Measurements from ENCODE around the gene OR2T35. TPM values are rescaled to one million over a fixed set of nuclear protein-coding genes. Genes with fewer than 3 reads are reported as not detected.
"Not testable (repeated sequence)": the region's sequence is repeated elsewhere in the genome, so short reads cannot be mapped to it uniquely, and the experiment has no call there.

OR2T35 gene, protein sequence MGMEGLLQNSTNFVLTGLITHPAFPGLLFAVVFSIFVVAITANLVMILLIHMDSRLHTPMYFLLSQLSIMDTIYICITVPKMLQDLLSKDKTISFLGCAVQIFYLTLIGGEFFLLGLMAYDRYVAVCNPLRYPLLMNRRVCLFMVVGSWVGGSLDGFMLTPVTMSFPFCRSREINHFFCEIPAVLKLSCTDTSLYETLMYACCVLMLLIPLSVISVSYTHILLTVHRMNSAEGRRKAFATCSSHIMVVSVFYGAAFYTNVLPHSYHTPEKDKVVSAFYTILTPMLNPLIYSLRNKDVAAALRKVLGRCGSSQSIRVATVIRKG
- total RNA-seq, result not detected in 2 replicates

DNA sequence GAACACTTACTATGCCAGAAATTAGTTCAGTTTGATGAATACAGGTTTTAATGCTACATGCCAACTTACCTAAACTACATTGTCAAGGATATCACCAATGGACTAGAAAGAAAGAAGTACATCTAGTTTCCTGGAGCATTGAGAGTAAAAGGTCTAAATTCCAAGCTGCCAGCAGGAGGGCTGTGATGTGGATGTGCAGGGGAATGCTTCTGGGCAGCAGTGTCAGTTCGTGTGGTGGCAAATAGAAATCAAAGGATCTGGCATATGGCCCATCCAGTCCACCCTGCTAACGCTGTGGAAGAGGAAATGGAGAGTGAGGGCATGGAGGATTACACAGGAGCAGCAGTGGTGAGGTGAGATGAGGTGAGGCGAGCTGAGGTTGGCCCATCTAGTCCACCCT lies at the start of gene OR2T35:
TSS of gene OR2T35 (minus strand) at position 101 of the 400 bp plus-strand sequence. CDS start 6,020 bp downstream, outside the sequence.
- not testable (repeated sequence) for DNase-seq (ENCODE audit: extremely low read depth, low read depth, low spot score)

DNA sequence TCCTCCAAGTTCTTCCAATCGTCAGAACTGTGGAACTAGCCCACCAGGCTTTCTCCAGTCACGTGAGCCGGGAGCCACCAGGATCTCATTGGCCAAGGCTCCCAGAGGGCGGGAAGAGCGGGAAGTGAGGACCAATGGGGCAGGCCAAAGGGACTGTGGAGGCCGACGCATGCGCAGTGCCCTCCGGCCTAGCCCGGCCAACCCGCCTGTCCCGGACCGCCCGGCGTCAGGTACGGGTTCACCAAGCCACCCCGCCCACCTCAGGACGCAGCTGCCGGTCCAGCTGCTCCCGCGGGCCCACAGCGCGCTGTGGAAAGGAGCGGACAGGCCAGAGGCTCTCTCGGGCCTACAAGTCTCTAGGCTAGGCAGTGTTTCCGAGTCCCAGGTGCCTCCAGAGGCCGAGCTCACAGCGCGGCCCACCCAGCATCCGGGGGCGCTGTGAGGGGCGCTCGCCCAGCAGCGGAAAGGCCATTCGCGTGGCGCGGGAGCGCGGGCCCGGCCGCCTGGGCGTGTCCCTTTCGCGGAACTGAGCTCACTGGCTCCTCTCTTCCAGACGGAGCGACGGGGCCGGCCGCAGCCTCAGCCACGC lies 46.6 kb upstream of the OR2T35 start:
- no peak for DNase-seq (ENCODE audit: extremely low read depth, low read depth, low spot score)

DNA sequence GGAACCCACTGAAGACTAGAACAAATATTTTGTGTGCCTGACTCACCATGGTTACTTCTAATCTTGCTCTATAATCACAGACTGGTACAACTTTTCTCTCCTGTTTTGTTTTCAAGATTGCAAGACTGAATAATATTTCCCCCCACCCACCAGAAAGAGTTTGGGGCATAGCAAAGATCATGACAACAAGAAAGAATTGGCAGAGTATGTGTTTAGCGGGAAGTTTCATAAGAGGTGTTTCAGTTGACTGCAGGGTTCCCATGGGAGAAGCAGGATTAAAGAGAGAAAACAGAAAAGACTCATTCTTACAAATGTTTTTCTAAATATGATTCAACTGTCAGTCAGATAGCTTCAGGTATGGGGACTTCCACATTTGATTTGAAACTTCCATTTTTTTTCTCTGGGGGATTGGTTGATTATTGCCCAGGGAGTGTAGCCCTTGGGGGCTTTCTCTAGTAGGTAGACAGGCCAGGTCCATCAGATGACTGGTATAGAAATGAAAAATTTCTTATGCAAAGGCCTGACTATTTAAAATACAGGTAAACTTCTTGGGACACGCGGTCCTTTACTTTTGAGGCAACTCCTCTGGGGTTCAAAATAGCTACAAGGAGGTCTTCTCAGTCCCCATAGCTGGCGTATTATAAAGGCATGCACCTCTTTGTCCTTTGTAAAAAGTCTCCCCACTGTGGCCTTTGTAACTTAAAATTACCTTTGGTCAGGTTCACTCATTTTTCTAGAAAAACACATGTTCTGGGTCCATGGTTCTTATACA lies 43.6 kb upstream of the OR2T35 start:
- no peak for DNase-seq (ENCODE audit: extremely low read depth, low read depth, low spot score)

DNA sequence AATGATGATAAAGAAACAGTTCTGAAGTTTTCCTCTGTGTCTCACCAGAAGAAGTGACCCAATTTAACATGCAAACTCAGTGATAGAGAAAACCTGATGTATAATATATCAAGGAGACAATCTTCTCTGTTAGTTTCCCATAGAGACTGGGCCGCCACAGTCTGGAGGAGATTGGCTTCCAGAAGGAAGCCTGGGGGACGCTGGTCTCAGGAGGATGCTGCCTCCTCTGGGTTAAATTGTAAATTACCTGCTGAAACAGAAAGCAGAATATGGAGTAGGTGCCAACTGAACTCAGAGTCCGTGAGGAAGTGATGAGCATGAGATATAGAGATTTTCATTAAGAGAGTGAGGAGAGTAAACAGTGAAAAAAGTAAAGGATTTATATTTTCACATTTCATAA lies 41.7 kb upstream of the OR2T35 start:
- DNase-seq (ENCODE audit: extremely low read depth, low read depth, low spot score), result no peak

DNA sequence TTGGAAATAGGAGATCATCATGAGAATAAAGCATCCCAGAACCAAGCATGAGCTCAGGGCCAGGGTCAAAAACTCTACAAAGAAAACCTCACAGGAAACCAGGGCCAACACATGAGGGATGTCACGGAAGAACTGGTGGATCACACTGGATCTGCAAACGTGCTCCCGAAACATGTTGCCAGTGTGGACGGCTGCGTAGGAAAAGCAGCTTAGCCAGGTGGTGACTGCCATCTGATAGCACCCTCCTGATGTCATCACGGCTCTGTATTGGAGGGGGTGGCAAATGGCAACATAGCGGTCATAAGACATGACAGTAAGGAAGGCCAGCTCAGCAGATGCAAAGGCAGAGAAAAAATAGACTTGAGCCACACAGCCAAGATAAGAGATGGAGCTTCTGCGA lies 36.6 kb upstream of the OR2T35 start:
- DNase-seq (ENCODE audit: extremely low read depth, low read depth, low spot score), result no peak

DNA sequence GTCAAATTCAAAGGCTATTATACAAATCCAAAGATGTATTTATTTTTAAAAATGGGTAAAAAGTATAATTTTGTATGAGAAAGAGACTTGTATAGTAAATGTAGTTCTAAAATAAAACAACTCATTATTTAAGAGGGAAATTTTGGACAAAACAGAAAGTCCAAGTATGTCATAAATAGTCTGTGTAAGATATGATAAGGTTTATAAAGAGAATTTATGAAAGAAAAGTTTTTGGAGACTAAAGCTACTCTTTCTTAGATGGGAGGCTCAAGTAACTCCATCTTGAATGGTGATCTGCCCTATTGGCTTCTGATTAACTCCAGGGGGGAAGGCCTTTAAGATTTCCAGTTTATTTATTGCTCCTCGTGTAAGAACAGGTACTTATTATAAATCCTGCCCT lies 24.9 kb upstream of the OR2T35 start:
- DNase-seq (ENCODE audit: extremely low read depth, low read depth, low spot score), result no peak

DNA sequence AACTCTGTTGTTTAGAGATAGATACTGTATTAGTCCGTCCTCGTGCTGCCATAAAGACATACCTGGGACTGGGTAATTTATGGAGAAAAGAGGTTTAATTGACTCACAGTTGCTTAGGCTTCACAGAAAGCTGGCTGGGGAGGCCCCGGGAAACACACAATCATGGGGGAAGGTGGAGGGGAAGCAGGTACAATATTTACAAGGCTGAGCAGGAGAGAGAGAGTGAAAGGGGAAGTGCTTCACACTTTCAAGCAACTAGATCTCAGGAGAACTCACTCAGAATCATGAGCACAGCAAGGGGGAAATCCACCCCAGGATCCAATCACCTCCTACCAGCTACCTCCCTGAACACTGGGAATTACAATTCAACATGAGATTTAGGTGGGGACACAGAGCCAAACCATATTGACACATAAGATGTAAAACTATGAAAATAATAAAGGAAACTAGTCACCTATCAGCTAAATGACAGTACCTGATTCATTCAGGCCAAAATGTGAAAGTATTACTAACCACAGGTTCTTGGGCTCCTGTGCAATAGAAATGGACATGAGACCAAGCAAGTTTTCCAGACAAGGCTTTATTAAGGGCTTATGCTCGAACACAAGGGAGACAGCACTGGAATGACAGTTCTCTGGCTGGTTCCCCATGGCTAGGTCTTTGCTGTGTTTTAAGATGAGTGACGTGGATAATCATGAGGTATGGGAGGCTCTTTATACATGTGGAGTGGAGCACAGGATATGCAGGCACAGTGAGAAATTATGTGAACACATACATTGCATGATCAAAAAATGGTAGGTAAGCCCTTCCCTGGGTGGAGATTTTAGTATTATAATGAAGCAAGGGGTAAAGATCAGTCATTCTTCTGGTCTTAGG lies 18.6 kb upstream of the OR2T35 start:
- not testable (repeated sequence) for DNase-seq (ENCODE audit: extremely low read depth, low read depth, low spot score)

DNA sequence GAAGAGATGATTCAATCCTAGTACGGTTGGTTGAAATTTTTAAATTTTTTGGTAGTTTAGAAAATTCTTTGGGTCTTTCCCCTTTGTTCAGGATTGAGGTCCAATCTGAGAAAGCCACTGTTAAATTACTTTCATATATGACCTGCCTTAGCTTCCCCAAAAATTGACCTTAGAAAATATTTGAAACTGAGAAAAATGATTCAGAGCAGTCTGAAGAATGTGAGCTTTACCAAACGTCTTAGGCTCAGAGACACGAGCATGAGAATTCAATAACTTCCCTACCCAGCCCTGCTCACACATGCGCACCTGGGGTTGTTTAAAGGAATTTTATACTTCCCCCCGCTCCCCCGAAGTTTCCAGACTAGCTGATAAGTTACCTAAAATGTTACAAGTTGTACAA lies 11.7 kb upstream of the OR2T35 start:
- DNase-seq (ENCODE audit: extremely low read depth, low read depth, low spot score), result not testable (repeated sequence)

DNA sequence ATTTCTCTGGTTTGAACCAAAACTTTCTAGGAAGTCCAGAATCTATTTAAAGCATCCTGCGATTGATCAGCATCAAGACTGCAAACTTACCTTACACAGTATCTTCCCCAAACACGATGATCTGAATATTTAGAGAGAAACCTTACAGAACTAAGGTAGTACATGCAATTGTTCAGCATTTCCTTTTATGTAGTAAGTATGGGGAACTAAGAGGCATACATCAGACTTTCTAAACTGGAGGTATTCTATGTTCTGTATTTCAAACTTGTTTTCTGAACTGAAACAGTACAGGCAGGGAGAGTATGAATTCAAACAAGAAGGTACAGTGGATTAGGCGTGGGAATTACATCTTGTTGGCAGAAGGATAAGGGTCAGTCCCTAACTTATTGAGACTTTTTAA lies 10.3 kb upstream of the OR2T35 start, which contains the start of gene OR2T27:
TSS of gene OR2T27 (minus strand) at position 175 of the 400 bp plus-strand sequence. CDS start 4,644 bp downstream, outside the sequence.
- not testable (repeated sequence) for DNase-seq (ENCODE audit: extremely low read depth, low read depth, low spot score)

DNA sequence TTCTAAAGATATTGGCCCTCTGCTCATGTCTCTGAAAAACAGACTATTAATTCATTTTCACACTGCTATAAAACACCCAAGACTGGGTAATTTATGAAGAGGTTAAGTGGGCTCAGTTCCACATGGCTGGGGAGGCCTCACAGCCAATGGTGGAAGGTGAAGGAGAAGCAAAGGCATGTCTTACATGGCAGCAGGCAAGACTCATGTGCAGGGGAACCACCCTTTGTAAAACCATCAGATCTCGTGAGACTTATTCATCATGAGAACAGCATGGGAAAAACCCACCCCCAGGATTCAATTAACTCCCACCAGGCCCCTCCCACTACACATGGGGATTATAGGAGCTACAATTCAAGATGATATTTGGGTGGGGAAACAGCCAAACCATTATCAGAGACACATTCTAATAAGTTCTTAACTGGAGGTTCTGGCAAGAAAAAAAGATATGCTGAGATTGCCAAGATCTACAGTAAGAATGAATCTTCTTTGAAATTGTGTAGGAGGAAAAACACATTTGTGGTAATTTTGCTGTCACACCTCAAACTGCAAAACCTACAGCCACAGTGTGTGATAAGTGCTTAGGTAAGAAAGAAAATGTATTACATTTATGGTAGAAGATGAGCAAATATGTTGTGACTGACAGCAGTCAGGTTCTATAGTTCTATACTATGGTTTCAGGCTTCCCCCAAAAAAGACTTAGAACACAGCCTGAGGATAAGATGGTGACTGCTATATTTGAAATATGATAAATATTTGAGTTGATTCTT lies 3.9 kb upstream of the OR2T35 start:
- DNase-seq (ENCODE audit: extremely low read depth, low read depth, low spot score), result not testable (repeated sequence)

DNA sequence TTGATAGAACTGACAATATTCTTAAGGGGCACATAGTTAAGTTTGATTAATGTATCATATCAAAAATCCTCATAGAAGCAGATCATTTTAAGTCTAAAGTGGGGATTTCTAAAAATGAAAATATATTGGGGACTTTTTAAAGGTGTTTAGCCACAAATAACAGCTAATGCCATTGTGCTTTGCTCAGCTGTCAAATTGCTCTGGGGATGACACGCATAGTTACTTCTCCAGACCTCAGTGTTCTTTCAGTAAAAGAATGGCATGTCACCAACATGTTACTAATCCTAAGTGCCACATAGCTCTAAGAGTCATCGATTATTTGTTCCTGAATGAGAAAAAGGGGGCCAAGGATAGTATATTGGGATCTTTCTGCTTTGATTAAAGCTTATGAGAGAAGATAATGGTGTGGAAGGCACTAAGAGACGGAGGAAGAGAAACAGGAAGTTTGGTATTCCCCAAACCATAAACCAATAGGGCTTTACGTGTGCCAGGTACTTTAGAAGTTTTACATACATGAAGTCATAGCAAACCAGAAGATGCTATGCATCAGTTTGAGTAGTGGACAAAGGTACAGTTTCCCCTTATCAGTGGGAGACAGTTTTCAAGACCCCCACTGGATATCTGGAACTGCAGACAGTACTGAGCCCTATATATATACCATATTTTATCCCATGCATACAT lies 2.0 kb downstream of the OR2T35 start:
- not testable (repeated sequence) for DNase-seq (ENCODE audit: extremely low read depth, low read depth, low spot score)

DNA sequence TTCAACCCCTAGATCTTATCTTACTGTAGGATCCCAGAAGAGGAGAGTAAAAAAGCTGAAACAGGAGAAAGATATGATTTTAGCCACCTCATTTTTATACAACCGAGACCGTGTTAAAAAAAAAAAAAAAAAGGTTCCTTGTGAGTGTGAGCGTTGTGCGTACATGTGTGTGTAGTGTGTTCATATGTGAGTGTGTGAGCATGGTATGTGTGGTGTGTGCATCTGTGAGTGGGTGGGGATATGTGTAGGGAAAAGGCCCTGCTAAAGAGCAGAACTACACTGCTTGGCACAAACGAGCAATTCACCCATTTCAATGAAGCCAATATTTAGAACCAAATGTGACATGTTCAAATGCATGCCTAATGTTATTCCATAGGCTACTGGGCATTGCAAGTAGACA lies 3.5 kb downstream of the OR2T35 start:
- not testable (repeated sequence) for DNase-seq (ENCODE audit: extremely low read depth, low read depth, low spot score)

DNA sequence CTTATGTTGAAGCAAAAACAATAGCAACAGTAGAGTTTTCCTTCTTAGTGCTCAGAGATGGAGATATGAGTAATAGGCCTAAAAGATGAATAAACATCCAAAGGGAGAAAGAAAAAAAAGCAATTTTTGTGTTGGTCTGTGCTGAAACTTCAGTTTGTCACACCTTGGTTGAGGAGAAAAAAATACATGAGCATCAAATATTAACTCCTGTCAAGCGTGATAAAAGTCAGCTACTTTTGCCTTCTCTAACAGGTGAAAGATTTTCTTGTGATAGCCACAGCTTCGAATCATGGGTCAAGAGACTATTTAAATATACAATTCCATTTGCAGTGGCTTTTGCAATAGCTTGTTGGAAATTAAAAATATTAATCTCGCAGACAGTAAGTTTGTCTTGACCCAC lies 4.2 kb downstream of the OR2T35 start:
- DNase-seq (ENCODE audit: extremely low read depth, low read depth, low spot score), result not testable (repeated sequence)

DNA sequence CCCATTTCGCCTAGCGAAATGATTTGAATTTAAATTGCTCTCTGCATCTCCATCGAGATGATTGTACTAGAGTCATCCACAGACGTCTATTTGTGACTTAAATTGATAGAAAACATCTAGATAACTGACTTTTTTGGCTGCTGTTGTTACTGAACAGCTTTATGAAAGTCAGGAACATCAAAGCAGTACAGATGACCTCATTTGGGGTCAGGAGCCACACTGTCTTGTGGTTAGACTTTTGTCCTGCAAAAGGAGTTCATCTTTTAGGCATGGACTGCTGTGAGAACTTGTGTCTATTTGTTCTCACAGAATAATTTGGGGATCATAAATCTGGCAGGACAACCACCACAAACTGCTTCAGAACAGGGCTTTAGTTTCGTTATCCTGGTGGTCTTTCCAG lies 5.4 kb downstream of the OR2T35 start:
- not testable (repeated sequence) for DNase-seq (ENCODE audit: extremely low read depth, low read depth, low spot score)

DNA sequence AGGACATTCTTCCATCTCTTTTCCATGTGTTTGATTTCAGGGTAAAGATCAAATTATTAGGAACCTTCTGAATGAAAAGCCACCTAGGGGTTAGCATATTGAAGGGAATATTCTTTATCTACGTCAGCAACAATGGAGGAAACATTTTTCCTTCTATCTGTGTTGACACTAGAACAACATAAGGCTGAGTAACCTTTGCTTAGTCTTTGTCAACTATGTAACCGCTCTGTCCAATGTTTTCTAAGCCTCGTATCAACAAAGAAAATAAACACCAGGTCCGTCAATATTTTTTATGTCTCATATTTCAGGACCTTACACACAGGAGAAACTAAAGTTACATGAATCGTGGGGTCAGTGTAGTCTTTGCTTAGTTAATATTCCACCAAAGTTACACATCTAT lies 8.5 kb downstream of the OR2T35 start:
- DNase-seq (ENCODE audit: extremely low read depth, low read depth, low spot score), result not testable (repeated sequence)

DNA sequence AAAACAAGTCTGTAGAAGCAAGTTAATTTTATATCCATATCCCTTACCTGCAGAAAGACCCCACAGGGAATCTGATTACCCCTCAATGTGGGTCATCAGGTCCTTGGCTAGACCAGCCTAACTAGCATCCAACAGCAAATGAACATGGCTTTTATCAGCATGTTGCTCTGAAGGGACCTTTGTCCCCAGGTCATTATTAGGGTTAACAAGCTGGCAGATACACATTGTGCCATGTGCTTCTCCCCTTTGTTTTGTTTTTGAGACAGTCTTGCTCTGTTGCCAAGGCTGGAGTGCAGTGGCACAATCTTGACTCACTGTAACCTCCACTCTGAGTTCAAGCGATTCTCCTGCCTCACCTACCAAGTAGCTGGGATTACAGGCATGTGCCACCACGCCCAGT lies 10.1 kb downstream of the OR2T35 start, which contains the start of gene OR2T11:
TSS of gene OR2T11 (minus strand) at position 101 of the 400 bp plus-strand sequence. CDS start 7,963 bp downstream, outside the sequence.
- not testable (repeated sequence) for DNase-seq (ENCODE audit: extremely low read depth, low read depth, low spot score)

DNA sequence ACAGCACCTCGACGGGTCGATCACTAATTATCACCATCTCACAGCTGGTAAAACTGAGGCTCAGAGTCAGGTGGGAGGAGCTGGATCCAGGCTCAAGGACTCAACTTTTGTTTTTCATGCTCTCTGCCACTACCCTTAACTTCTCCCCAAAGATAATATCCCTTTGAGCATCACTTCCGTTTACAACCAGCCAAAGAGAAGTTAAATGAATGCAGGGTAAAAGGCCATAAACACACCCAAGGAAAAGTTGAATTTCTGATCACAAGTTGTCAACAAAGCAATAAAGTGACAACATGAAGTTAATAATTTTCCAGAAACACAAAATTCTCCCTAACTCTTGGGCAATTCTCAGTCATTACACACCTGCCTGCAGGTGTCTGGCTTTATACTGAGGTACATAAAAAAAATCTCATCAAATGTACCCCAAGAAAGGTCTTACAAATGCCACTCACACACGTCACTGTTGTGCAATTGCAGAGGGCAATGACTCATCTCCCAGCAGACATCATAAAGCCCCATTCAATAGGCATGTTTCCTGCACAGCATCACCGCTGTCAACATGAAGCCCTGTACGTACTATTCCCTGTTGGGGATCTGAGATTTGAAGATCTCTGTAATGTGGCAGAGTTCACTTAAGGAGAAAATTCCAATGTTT lies 13.6 kb downstream of the OR2T35 start:
- DNase-seq (ENCODE audit: extremely low read depth, low read depth, low spot score), result no peak

DNA sequence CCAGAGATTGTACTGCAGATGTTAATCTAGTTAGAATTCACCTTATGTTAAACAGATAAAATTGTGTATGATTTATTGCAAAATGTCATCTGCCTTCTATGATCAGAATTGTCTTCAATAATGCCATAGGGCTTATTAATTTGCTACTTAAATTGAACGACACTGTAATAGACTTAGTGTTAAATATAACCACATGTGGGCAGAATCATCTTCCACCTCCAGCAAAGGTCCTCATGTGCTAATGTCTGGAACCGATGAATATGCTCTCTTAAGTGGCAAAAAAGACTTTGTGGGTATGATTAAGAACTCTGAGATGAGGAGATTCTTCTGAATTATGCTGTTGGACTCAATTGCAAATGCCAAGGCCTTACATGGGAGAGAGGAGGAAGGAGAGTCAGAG lies 14.5 kb downstream of the OR2T35 start:
- DNase-seq (ENCODE audit: extremely low read depth, low read depth, low spot score), result no peak

Measured in glomerular endothelial cell (primary cell).